Measurements from ENCODE around the gene DCC.

The DCC gene

DNA sequence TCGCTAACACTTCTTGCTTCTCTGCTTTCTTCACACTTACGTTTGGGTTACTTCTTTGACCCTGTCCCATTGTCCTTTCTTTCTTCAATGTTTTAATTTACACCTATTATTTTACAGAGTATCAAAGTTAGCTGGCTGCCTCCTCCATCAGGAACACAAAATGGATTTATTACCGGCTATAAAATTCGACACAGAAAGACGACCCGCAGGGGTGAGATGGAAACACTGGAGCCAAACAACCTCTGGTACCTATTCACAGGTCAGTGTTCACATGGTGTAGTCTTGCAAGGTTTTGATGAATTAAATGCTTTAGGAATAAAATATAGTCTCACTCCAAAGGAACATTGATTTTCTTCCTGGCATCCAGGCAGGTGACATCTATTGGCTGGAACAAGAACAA, 965.5 kb downstream of the DCC start:
- H3K36me3 ChIP-seq (ENCODE audit: control insufficient read depth, insufficient read depth, low read length): no peaks in the 10 kb centered on the region
- H3K4me3 ChIP-seq (replicated peaks; ENCODE audit: low read depth, low read length): no peak overlapping the region
- no peaks in the 10 kb centered on the region for H3K27me3 ChIP-seq (replicated peaks; ENCODE audit: control insufficient read depth, insufficient read depth, low read length)
- TF ChIP-seq, protein P1, sequence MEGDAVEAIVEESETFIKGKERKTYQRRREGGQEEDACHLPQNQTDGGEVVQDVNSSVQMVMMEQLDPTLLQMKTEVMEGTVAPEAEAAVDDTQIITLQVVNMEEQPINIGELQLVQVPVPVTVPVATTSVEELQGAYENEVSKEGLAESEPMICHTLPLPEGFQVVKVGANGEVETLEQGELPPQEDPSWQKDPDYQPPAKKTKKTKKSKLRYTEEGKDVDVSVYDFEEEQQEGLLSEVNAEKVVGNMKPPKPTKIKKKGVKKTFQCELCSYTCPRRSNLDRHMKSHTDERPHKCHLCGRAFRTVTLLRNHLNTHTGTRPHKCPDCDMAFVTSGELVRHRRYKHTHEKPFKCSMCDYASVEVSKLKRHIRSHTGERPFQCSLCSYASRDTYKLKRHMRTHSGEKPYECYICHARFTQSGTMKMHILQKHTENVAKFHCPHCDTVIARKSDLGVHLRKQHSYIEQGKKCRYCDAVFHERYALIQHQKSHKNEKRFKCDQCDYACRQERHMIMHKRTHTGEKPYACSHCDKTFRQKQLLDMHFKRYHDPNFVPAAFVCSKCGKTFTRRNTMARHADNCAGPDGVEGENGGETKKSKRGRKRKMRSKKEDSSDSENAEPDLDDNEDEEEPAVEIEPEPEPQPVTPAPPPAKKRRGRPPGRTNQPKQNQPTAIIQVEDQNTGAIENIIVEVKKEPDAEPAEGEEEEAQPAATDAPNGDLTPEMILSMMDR (IDR thresholded peaks at IDR 0.05; ENCODE audit: insufficient read depth, low read length, poor library complexity, severe bottlenecking): no peak
- no peak for DNase-seq (ENCODE audit: extremely low read depth, insufficient read length)

DNA sequence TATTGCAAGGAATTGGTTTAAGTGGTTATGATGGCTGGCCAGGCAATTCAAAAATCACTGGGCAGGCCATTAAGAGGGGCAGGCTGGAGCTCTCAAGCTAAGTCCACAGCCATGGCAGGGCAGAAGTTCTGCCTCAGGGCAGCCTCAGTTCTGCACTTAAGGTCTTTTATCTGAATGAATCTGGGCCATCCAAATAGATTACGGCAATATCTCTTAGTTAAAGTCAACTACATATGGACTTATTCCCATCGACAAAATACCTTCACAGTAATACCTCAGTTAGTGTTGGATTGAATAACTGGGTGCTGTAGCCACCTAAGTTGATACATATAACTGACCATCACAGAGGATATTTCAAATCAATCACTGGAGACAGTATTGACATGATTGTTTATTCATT, 979.6 kb downstream of the DCC start:
- Histone ChIP-seq H3K36me3 (ENCODE audit: control insufficient read depth, insufficient read depth, low read length) (no peaks in the 10 kb centered on the region), H3K27me3 (replicated peaks; ENCODE audit: control insufficient read depth, insufficient read depth, low read length) (no peaks in the 10 kb centered on the region), H3K4me3 (replicated peaks; ENCODE audit: low read depth, low read length) (no peak overlapping the region)
- DNase-seq (ENCODE audit: extremely low read depth, insufficient read length): no peak
- TF ChIP-seq, protein P1 (IDR thresholded peaks at IDR 0.05; ENCODE audit: insufficient read depth, low read length, poor library complexity, severe bottlenecking): no peak

DNA sequence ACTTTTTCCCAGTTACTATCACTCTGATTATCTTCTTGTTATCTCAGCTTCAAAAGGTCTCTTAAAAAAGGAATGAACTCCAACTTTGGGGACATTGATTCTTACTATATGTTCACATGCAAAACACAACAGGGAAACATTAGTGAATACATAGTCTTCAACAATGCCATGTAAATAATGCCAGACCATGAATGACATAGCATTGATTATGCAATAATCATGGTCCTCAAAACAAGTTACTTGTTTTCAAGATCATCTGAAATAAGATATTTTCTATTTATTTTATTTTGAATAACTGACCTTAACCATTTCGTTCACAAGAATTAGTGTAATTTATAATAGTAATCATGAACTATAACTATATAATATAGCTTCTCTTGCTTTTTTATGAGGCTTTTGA, 982.2 kb downstream of the DCC start:
- no peak overlapping the region for H3K4me3 ChIP-seq (replicated peaks; ENCODE audit: low read depth, low read length)
- TF ChIP-seq, protein P1 (IDR thresholded peaks at IDR 0.05; ENCODE audit: insufficient read depth, low read length, poor library complexity, severe bottlenecking): no peak
- H3K36me3 ChIP-seq (ENCODE audit: control insufficient read depth, insufficient read depth, low read length): no peaks in the 10 kb centered on the region
- no peak for DNase-seq (ENCODE audit: extremely low read depth, insufficient read length)
- H3K27me3 ChIP-seq (replicated peaks; ENCODE audit: control insufficient read depth, insufficient read depth, low read length): no peaks in the 10 kb centered on the region

DNA sequence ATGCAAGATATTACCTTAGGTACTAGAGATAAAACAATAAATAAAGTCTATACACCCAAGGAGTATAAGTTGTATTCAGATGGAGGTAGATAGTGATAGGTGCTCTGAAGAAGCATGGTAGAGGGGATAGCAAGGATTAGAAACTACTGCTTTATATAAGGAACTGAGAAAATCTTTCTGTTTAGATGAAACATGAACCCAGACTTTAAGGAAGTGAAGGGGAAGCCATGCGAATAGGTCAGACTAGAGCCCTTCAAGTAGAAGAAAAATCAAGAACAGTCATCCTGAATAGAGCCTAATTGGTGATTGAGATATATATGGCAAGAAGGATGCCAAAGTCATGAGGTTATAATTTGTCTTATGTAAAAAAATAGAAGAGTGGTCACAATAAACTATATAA, 984.4 kb downstream of the DCC start:
- Histone ChIP-seq H3K4me3 (replicated peaks; ENCODE audit: low read depth, low read length) (no peak overlapping the region), H3K36me3 (ENCODE audit: control insufficient read depth, insufficient read depth, low read length) (no peaks in the 10 kb centered on the region), H3K27me3 (replicated peaks; ENCODE audit: control insufficient read depth, insufficient read depth, low read length) (no peaks in the 10 kb centered on the region)
- TF ChIP-seq, protein P1 (IDR thresholded peaks at IDR 0.05; ENCODE audit: insufficient read depth, low read length, poor library complexity, severe bottlenecking): no peak
- DNase-seq (ENCODE audit: extremely low read depth, insufficient read length): no peak

DNA sequence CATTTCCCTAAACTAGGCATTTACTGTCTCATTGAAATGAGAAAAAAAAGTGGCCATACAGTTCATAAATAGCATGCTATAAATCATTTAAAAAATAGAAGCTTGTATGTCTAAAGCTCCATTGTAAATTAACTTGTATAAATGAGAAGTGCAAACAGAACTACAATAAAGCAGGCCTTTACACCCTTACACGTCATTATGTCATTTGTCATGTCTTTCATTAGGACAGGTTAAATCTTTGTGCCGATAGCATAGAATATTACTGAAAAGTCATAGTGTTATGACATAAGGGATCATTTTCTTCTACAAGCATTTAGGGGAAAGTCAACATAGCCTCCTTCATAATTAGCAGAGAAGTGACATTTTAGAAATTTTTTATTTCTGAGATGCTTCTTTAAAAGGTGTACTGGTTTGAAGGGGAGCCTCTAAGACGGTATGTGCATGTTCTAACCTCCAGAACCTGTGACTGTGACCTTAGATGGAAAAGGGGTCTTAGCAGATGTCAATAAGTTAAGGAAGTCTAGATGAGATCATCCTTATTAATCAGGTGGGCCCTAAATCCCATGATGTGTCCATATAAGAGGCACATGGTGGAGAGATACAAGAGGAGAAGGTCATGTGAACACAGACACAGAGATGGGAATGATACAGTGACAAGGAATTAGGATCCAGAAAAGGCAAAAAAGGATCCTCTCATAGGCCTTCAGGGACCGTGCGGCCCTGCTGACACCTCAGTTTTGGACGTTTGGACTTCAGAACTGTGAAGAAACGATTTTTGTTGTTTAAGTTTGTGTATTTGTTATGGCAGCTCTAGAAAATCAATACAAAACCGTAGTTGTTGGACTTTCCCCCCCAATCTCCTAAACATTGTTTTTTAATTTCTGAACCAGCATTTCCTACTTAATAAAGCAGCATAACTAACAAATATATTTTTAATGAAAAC, 1020.8 kb downstream of the DCC start:
- Histone ChIP-seq H3K4me3 (replicated peaks; ENCODE audit: low read depth, low read length) (no peak overlapping the region), H3K27me3 (replicated peaks; ENCODE audit: control insufficient read depth, insufficient read depth, low read length) (no peaks in the 10 kb centered on the region), H3K36me3 (ENCODE audit: control insufficient read depth, insufficient read depth, low read length) (no peaks in the 10 kb centered on the region)
- DNase-seq (ENCODE audit: extremely low read depth, insufficient read length): no peak
- TF ChIP-seq, protein P1 (IDR thresholded peaks at IDR 0.05; ENCODE audit: insufficient read depth, low read length, poor library complexity, severe bottlenecking): no peak

All from GM06990 (cell line).